Measurements from ENCODE around the gene CHRM2. TPM values are rescaled to one million over a fixed set of nuclear protein-coding genes. Genes with fewer than 3 reads are reported as not detected.

The CHRM2 gene
- polyA plus RNA-seq, 1 of the 3 experiments (the other 2 are of a cell fraction) = 0.23 TPM

- ChIA-PET POLR2A (interaction anchor here (0.7 kb wide), 1 partner anchor 606 kb away, joined by 3 read pairs; no protein-coding TSS in a partner anchor), CTCF (interaction anchor here (0.6 to 1.0 kb wide), 2 partner anchors 13 to 37 kb away, joined by 3 read pairs; no protein-coding TSS in a partner anchor)
- H3K27me3 ChIP-seq (ENCODE audit: insufficient read depth) = no peaks in the 10 kb centered on the region
- no peaks in the 10 kb centered on the region for H4K20me1 ChIP-seq (ENCODE audit: insufficient read depth)
- H3K9me3 ChIP-seq = no peaks in the 10 kb centered on the region
- H3K4me3 ChIP-seq (ENCODE audit: low read depth in 2 of 2, low read length in 1 of 2) = no peak overlapping the region
- no peak overlapping the region for H2AFZ ChIP-seq (ENCODE audit: low read depth)
- no peaks in the 10 kb centered on the region for H3K79me2 ChIP-seq (ENCODE audit: insufficient read depth)
- peaks cover 0 to 2% of the 10 kb centered on the region in 2 experiments; a peak in 2 of 4 replicates for H3K4me1 ChIP-seq (ENCODE audit: control insufficient read depth in 1 of 2, insufficient read depth in 2 of 2, low read depth in 1 of 2, low read length in 1 of 2)
- no peaks in the 10 kb centered on the region for H3K9me2 ChIP-seq
- no peak overlapping the region for H3K9ac ChIP-seq
- H3K27ac ChIP-seq (ENCODE audit: low read depth in 2 of 2, low read length in 1 of 2) = no peak overlapping the region
- no peaks in the 10 kb centered on the region for H3K36me3 ChIP-seq (replicated peaks in 1 of 2; ENCODE audit: control insufficient read depth in 1 of 2, insufficient read depth in 2 of 2, low read length in 1 of 2)
- no peaks in the 10 kb centered on the region for H3F3A ChIP-seq (replicated peaks; ENCODE audit: insufficient read depth)
- WGBS (ENCODE audit: low lambda C conversion rate) = 31% methylated on average over 2 of the region's 2 CpGs
- DNase-seq = no peak
- no peak for TF ChIP-seq REST (IDR thresholded peaks at IDR 0.05; ENCODE audit: low read depth, low read length)
- no peak for TF ChIP-seq IRF3 (IDR thresholded peaks at IDR 0.05; ENCODE audit: low read depth, low read length)
- no peak for TF ChIP-seq RCOR1 (IDR thresholded peaks at IDR 0.05; ENCODE audit: low read length)
- TF ChIP-seq SMC3 (IDR thresholded peaks at IDR 0.05; ENCODE audit: low read depth, low read length) = no peak
- no peak for TF ChIP-seq EP300 (IDR thresholded peaks at IDR 0.05; ENCODE audit: borderline replicate concordance in 1 of 2, low read depth in 1 of 2, low read length in 1 of 2)
- no peak for TF ChIP-seq FOSL2 (IDR thresholded peaks at IDR 0.05; ENCODE audit: borderline replicate concordance, low read depth)
- TF ChIP-seq TAF1 (IDR thresholded peaks at IDR 0.05; ENCODE audit: borderline replicate concordance, low read depth, low read length) = no peak
- TF ChIP-seq MXI1 (IDR thresholded peaks at IDR 0.05; ENCODE audit: low read depth, low read length) = no peak
- no peak for TF ChIP-seq GATA2 (CRISPR knock-in tag; IDR thresholded peaks at IDR 0.05)
- no peak for TF ChIP-seq POLR2AphosphoS5 (IDR thresholded peaks at IDR 0.05; ENCODE audit: low read depth, low read length)
- TF ChIP-seq JUND (IDR thresholded peaks at IDR 0.05) = no peak
- no peak overlapping the region for H3K4me2 ChIP-seq
These were observed 51.4 kb downstream of the CHRM2 start for GRCh38 chr7:136919820-136920219.

GRCh38 chr7:136923111-136923667 is 54.7 kb downstream of the CHRM2 start:
- POLR2A ChIA-PET = no interaction called here
- Histone ChIP-seq H3K9me3 (no peaks in the 10 kb centered on the region), H3K79me2 (ENCODE audit: insufficient read depth) (no peaks in the 10 kb centered on the region), H3K4me1 (ENCODE audit: control insufficient read depth in 1 of 2, insufficient read depth in 2 of 2, low read depth in 1 of 2, low read length in 1 of 2) (peaks cover 0 to 2% of the 10 kb centered on the region in 2 experiments; a peak in 2 of 4 replicates), H3K9me2 (no peaks in the 10 kb centered on the region), H4K20me1 (ENCODE audit: insufficient read depth) (no peaks in the 10 kb centered on the region), H3K9ac (no peak overlapping the region), H3K4me2 (no peak overlapping the region), H3K36me3 (replicated peaks in 1 of 2; ENCODE audit: control insufficient read depth in 1 of 2, insufficient read depth in 2 of 2, low read length in 1 of 2) (no peaks in the 10 kb centered on the region), H3K4me3 (ENCODE audit: low read depth in 2 of 2, low read length in 1 of 2) (no peak overlapping the region), H3K27ac (ENCODE audit: low read depth in 2 of 2, low read length in 1 of 2) (no peak overlapping the region), H2AFZ (ENCODE audit: low read depth) (no peak overlapping the region), H3K27me3 (ENCODE audit: insufficient read depth) (no peaks in the 10 kb centered on the region), H3F3A (replicated peaks; ENCODE audit: insufficient read depth) (no peaks in the 10 kb centered on the region)
- CTCF ChIA-PET = interaction anchor here (1.0 kb wide), 1 partner anchor 18 kb away, joined by 3 read pairs; no protein-coding TSS in a partner anchor
- WGBS (ENCODE audit: low lambda C conversion rate) = 14% methylated on average over 3 of the region's 3 CpGs
- TF ChIP-seq RFX5 (IDR thresholded peaks at IDR 0.05; ENCODE audit: low read length) (0 out of 2 replicates have a peak, but pooled peaks have one; percentile 27), CHD2 (IDR thresholded peaks at IDR 0.05; ENCODE audit: low read length, partially characterized antibody) (no peak)
- no peak for DNase-seq
